Left renal pelvis (tissue), 4 donors: Measurements from ENCODE around the gene C19orf47. TPM values are rescaled to one million over a fixed set of nuclear protein-coding genes. Genes with fewer than 3 reads are reported as not detected.

ENCODE experiments used
- DNase-seq, 4 donors: peaks; one replicate each; pipeline ENCODE4 v3.0.0-alpha.2; 2013; ENCODE audit warnings: low read depth in 4 of 4, low spot score in 3 of 4
- polyA plus RNA-seq, 4 donors: library from polyadenylated mRNA; unstranded; fragments of 120-200 nt; gene quantifications; one replicate each; pipeline ENCODE4 v1.2.1, GENCODE V29; 2013; ENCODE audit not compliant: insufficient read length in 4 of 4

C19orf47 gene
- polyA plus RNA-seq: 10 to 100 TPM in 3 of 4 donors, 1 to 10 TPM in 1; 9.7 to 16.1 (median 12.2) TPM

- peak; percentile 93 to 97 (median 96) for DNase-seq
These were observed at the start of gene C19orf47, which contains the start of gene PLD3 for GRCh38 chr19:40348125-40348913. Gene C19orf47 (minus strand): TSS chr19:40348397. CDS start chr19:40341857, 6,540 bp downstream. Gene PLD3 (plus strand): TSS chr19:40348695. CDS start chr19:40366484, 17,789 bp downstream.

- DNase-seq: no peak
These were observed 49.3 kb upstream of the C19orf47 start for GRCh38 chr19:40397568-40397906.

GRCh38 chr19:40396886-40397567, 48.8 kb upstream of the C19orf47 start:
- no peak for DNase-seq

GRCh38 chr19:40395956-40396355, 47.8 kb upstream of the C19orf47 start:
- no peak for DNase-seq

DNA sequence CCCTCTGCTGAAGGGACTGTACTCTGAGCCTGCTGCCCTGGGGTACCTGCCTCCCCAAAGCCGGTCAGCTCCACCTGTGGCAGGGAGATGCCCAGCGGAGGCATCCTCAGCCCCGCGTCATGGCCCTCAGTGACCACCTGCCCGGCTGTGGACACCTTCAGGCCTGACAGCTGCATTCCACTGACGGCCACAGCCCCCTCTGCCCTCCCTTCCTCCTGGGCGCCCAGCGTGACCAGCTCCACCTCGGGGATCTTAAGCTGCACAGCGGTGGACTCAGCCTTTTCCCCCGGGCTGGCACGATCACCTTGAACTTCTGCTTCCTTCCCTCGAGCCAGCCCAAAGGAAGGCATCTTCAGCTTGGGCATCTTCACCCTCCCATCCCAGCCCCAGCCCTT, 46.6 kb upstream of the C19orf47 start:
- DNase-seq: no peak

DNA sequence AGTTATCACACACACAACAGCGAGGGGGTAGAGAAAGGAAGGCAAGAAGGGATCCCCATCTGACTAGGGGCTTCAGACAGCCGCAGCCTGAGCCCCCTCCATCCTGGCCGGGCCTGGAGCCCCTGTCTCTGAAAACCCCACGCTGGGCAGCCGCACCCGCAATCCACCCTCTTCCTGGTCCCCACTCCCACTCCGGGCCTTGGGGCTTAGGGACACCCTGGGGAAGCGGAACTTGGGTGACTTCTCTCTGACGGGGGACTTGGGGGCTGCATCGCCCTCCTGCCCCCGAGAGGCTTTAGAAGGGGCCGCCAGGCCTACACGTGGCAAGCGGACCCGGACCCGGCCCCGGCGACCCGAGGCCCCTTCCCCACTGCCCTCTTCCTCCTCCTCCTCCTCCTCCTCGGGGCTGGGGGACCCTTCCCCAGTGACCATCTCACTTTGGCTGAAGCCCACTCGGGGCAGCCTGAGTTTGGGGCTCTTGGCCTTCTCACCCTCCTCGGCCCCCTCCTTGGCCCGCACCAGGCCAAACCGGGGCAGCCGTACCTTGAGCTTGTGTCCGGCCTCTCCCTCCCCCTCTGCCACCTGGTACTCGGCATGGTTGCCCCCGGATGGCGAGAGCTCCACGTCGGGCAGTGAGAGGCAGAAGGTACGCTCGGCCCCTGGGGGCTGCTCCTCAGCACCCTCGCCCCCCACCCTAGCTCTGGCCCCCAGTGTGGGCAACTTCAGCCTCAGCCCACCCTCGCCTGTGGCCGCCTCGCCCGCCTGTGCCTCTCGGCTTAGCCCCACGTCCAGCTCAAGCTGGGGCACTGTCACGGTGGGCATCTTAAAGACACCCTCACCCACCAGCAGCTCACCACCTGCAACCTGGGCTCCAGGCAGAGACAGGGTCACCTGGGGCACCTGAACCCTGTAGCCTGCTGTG, 46.0 kb upstream of the C19orf47 start:
- DNase-seq: no peak

DNA sequence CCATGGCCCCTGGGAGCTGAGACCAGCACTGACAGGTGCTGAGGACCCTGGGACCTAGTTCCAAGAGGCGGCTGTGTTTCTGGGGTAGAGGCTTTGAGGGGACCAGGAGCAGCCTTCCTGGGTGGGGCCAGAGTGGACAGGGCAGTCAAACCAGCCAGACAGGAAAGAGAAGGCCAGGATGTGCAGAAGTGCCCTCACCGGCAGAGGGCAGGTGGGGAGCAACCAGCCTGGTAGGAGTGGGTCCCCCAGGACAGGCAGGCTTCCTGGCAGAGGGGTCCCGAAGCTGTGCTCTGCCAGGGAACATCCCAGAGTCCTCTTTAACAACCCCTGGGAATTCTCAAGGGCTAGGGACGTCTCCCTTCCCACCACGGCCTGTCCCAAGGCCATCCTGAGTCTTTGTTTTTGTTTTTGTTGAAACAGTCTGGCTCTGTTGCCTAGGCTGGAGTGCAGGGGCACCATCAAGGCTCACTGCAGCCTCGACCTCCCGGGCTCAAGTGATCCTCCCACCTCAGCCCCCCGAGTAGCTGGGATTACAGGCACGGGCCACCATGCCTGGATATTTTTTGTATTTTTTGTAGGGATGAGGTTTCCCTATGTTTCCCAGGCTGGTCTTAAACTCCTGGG, 44.8 kb upstream of the C19orf47 start:
- no peak for DNase-seq

DNA sequence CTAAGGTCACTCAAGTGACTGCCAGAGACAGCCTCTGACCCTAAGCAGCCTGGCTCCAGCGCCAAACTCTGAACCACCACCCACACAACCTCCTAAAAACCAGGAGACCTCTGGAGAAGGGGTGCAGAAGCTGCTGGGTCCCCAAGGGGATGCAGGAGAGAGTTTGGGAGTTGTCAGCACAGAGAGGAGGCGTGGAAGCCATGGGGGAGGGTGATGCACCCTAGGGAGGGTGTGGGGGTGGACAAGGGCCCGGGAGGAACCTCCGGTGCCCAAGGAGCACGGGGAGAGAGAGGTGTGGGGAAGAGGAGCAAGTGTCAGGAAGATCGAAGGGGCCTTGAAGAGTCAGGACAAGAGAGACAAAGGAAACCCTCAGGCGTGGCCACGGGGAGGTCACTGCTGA, 43.9 kb upstream of the C19orf47 start:
- DNase-seq: no peak

- no peak for DNase-seq
These were observed 42.0 kb upstream of the C19orf47 start, which contains the start of gene HIPK4 for GRCh38 chr19:40390084-40390742. Gene HIPK4 (minus strand): TSS chr19:40390181. CDS start chr19:40389902, 279 bp downstream.

- DNase-seq: no peak
These were observed 41.3 kb upstream of the C19orf47 start for GRCh38 chr19:40389404-40390083.

DNA sequence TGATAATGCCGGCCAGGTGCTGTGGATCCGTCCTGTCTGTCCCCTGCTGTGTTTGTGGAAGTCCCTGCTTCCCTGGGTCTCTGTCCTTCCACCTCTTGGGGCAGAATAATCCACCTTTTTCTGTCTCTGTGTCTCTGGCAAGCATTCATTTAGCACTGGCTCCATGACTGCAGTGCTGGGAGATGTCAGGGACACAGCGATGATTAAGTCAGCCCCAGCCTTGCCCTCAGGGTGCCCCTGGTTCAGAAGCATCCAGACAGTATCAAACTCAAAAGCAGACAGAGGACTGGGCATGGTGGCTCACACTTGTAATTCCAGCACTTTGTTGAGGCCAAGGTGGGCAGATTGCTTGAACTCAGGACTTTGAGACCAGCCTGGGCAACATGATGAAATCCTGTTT, 40.3 kb upstream of the C19orf47 start:
- no peak for DNase-seq

DNA sequence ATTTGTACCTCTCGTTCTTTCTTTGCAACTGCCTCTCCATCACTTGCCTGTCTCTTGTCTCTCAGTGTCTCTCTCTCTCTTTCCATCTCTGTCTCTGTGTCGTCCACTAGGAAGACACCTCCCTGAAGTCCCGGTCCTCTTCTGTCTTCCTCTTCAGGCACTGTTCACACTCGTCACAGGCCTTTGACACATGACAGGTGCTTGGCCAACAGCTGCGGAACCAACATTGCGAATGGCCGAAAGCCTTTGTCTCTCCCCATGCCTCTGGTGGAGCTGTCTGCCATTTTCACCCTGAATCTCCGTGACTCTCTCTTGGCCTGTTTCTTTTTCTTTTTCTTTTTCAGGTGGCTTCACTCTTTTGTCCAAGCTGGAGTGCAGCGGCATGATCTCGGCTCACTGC, 39.0 kb upstream of the C19orf47 start:
- no peak for DNase-seq

GRCh38 chr19:40383668-40384248, 35.6 kb upstream of the C19orf47 start:
- DNase-seq: no peak

GRCh38 chr19:40381321-40381720, 33.1 kb upstream of the C19orf47 start:
- DNase-seq: no peak

GRCh38 chr19:40380199-40381037, 32.2 kb upstream of the C19orf47 start:
- no peak for DNase-seq

- DNase-seq: no peak
These were observed 31.4 kb upstream of the C19orf47 start for GRCh38 chr19:40379446-40380198.

- no peak for DNase-seq
These were observed 30.3 kb upstream of the C19orf47 start for GRCh38 chr19:40378509-40378908.
